Lung (tissue), 13 donors: ENCODE data around the gene NT5DC2. TPM values are rescaled to one million over a fixed set of nuclear protein-coding genes. Genes with fewer than 3 reads are reported as not detected.

Experiments
- ATAC-seq: fragments of 200-7000 bp; cut with Tn5 transposase; one replicate; pipeline ENCODE4 v1.9.1; 2020; ENCODE audit warnings: moderate number of reproducible peaks; ENCODE audit not compliant: insufficient read depth, low FRiP score
- DNase-seq, 3 donors: peaks; one replicate each; pipeline ENCODE4 v3.0.0-alpha.2; 2013 to 2017
- H3K27ac ChIP-seq, 2 donors: one replicate each; pipeline ENCODE4 v1.5.1; 2013; ENCODE audit warnings: mild to moderate bottlenecking in 2 of 2, moderate library complexity in 2 of 2, control low read depth in 1 of 2, inconsistent platforms in 1 of 2, low read depth in 1 of 2, low read length in 1 of 2
- H3K27me3 ChIP-seq, 3 donors: one replicate each; pipeline ENCODE4 v1.5.1; 2013; ENCODE audit warnings: low read length in 2 of 3; ENCODE audit not compliant: control insufficient read depth in 3 of 3, insufficient read depth in 3 of 3
- H3K36me3 ChIP-seq, 4 donors: one replicate each; pipeline ENCODE4 v1.5.1; 2013; ENCODE audit warnings: low read length in 4 of 4, mild to moderate bottlenecking in 1 of 4, moderate library complexity in 1 of 4; ENCODE audit not compliant: control insufficient read depth in 4 of 4, insufficient read depth in 4 of 4
- H3K4me1 ChIP-seq, 5 donors: one replicate each; pipeline ENCODE4 v1.5.1; 2013; ENCODE audit warnings: low read length in 5 of 5, mild to moderate bottlenecking in 2 of 5, moderate library complexity in 1 of 5; ENCODE audit not compliant: control insufficient read depth in 5 of 5, insufficient read depth in 5 of 5
- H3K4me3 ChIP-seq: one replicate; pipeline ENCODE4 v1.5.1; 2013; ENCODE audit warnings: mild to moderate bottlenecking, control low read depth, moderate library complexity
- H3K9ac ChIP-seq, 2 donors: one replicate each; pipeline ENCODE4 v1.5.1; 2013; ENCODE audit warnings: low read length in 2 of 2, control low read depth in 1 of 2; ENCODE audit not compliant: insufficient read depth in 1 of 2
- H3K9me3 ChIP-seq, 4 donors: one replicate each; pipeline ENCODE4 v1.5.1; 2013; ENCODE audit warnings: low read length in 3 of 4, mild to moderate bottlenecking in 1 of 4, moderate library complexity in 1 of 4; ENCODE audit not compliant: control insufficient read depth in 4 of 4, insufficient read depth in 3 of 4
- CTCF ChIP-seq: IDR thresholded peaks from 2 replicates; pipeline ENCODE4 v1.5.1; 2012; ENCODE audit warnings: mild to moderate bottlenecking; ENCODE audit errors: control extremely low read depth, extremely low read depth
- WGBS, 2 donors: extraction: QIAGEN DNeasy Blood & Tissue Kit; methylation state at CpG; one replicate each; pipeline ENCODE4 v1.1.7; 2013; 5-methylcytosine and 5-hydroxymethylcytosine counted together
- polyA plus RNA-seq, 2 donors: library from polyadenylated mRNA; stranded (reverse); fragments of 200-250 nt; gene quantifications; one replicate each; pipeline ENCODE4 v1.2.1, GENCODE V29; 2013
- small RNA-seq: library from RNA; depleted of rRNA; stranded (forward); fragments of <200 nt; gene quantifications from one replicate; pipeline ENCODE3, GENCODE V24; 2014; ENCODE audit warnings: low replicate concordance
- total RNA-seq, 2 donors: library from RNA; depleted of rRNA in 1 of 2; stranded (reverse); fragments of >200 nt in 1 of 2; gene quantifications; one replicate each; pipeline ENCODE4 v1.2.1, GENCODE V29; 2014 to 2021
- donor health status: control.
- donor health status: control.
- donor health status: Bipolar disorder and iron deficiency.
- donor health status: healthy.
- donor health status: DM: yes; HTN: yes; CAD: no.

Gene NT5DC2
- total and polyA plus RNA-seq, 4 donors, result 32.7 to 85.6 (median 51.2) TPM

GRCh38 chr3:52479037-52479876, 54.4 kb downstream of the NT5DC2 start:
- no peak for DNase-seq
- ATAC-seq, result no peak
- Histone ChIP-seq H3K9ac (no peak overlapping the region), H3K36me3 (peaks cover 27 to 79% (median 61%) of the 10 kb centered on the region in 4 donors), H3K4me3 (no peak overlapping the region), H3K4me1 (peaks cover 0 to 11% (median 5%) of the 10 kb centered on the region in 5 donors), H3K9me3 (no peaks in the 10 kb centered on the region), H3K27ac (no peak overlapping the region), H3K27me3 (no peaks in the 10 kb centered on the region)
- TF ChIP-seq CTCF, result no peak
- WGBS, 2 donors, result 97% methylated on average over 7 of the region's 7 CpGs

- H3K27me3 ChIP-seq, result no peaks in the 10 kb centered on the region
- no peak overlapping the region for H3K27ac ChIP-seq
- peaks cover 32 to 84% (median 71%) of the 10 kb centered on the region in 4 donors for H3K36me3 ChIP-seq
- ATAC-seq (no peak), DNase-seq (no peak)
- TF ChIP-seq CTCF, result no peak
- H3K4me1 ChIP-seq, result peaks cover 0 to 1% (median 0%) of the 10 kb centered on the region in 5 donors
- H3K9me3 ChIP-seq, result no peaks in the 10 kb centered on the region
- H3K9ac ChIP-seq, result no peak overlapping the region
- no peak overlapping the region for H3K4me3 ChIP-seq
- WGBS, 2 donors, result 77 to 91% methylated on average over 6 of the region's 6 CpGs
Measured at GRCh38 chr3:52477796-52478095, 55.9 kb downstream of the NT5DC2 start.

GRCh38 chr3:52477076-52477795, 56.4 kb downstream of the NT5DC2 start:
- Histone ChIP-seq H3K4me3 (no peak overlapping the region), H3K4me1 (peaks cover 0 to 1% (median 0%) of the 10 kb centered on the region in 5 donors), H3K27ac (no peak overlapping the region), H3K9ac (no peak overlapping the region), H3K27me3 (no peaks in the 10 kb centered on the region), H3K36me3 (peaks cover 32 to 88% (median 72%) of the 10 kb centered on the region in 4 donors), H3K9me3 (no peaks in the 10 kb centered on the region)
- WGBS, 2 donors, result 97 to 98% methylated on average over 16 of the region's 16 CpGs
- ATAC-seq (no peak), DNase-seq (no peak)
- no peak for TF ChIP-seq CTCF

Small RNAs within 50 kb of the gene (small RNA-seq; reads per million reads assigned to genes)
- gene RNU6-856P (not detected), gene RNU6ATAC16P (not detected)

Other genes with a start within 250 kb of the NT5DC2 start
- 10 to 100 TPM in 1 of 2 donors, 1 to 10 TPM in 1; 8.7 to 22.3 TPM for gene GLYCTK, start 246.0 kb downstream of the NT5DC2 start, total RNA-seq
- gene GLYCTK, start 246.0 kb downstream of the NT5DC2 start, polyA plus RNA-seq, result 10 to 100 TPM; 12.4 to 14.0 TPM
- 10 to 100 TPM; 14.5 to 21.5 TPM for gene DNAH1, start 217.5 kb downstream of the NT5DC2 start, total RNA-seq
- gene DNAH1, start 217.5 kb downstream of the NT5DC2 start, polyA plus RNA-seq, result 1 to 10 TPM; 6.1 to 8.3 TPM
- gene BAP1, start 123.8 kb downstream of the NT5DC2 start, total RNA-seq, result 10 to 100 TPM; 39.9 to 76.4 TPM
- 10 to 100 TPM; 57.0 to 57.4 TPM for gene BAP1, start 123.8 kb downstream of the NT5DC2 start, polyA plus RNA-seq
- 1 to 10 TPM; 6.5 to 7.1 TPM for gene PHF7, start 123.2 kb downstream of the NT5DC2 start, total RNA-seq
- gene PHF7, start 123.2 kb downstream of the NT5DC2 start, polyA plus RNA-seq, result 1 to 10 TPM; 3.9 to 5.4 TPM
- gene SEMA3G, start 88.8 kb downstream of the NT5DC2 start, total RNA-seq, result 10 to 100 TPM; 10.6 to 30.8 TPM
- gene SEMA3G, start 88.8 kb downstream of the NT5DC2 start, polyA plus RNA-seq, result 10 to 100 TPM in 1 of 2 donors, 1 to 10 TPM in 1; 5.1 to 19.1 TPM
- gene TNNC1, start 79.8 kb downstream of the NT5DC2 start, total RNA-seq, result 10 to 100 TPM; 31.3 to 35.6 TPM
- 100 to 1,000 TPM in 1 of 2 donors, 10 to 100 TPM in 1; 17.3 to 250 TPM for gene TNNC1, start 79.8 kb downstream of the NT5DC2 start, polyA plus RNA-seq
- 100 to 1,000 TPM in 1 of 2 donors, 10 to 100 TPM in 1; 80.0 to 127 TPM for gene NISCH, start 78.3 kb downstream of the NT5DC2 start, total RNA-seq
- gene NISCH, start 78.3 kb downstream of the NT5DC2 start, polyA plus RNA-seq, result 10 to 100 TPM; 37.8 to 47.3 TPM
- 100 to 1,000 TPM in 1 of 2 donors, 10 to 100 TPM in 1; 53.1 to 205 TPM for gene STAB1, start 38.5 kb downstream of the NT5DC2 start, total RNA-seq
- 100 to 1,000 TPM; 182 to 220 TPM for gene STAB1, start 38.5 kb downstream of the NT5DC2 start, polyA plus RNA-seq
- 10 to 100 TPM in 1 of 2 donors, 1 to 10 TPM in 1; 3.1 to 32.0 TPM for gene UQCC5, start 2.7 kb upstream of the NT5DC2 start, total RNA-seq
- 100 to 1,000 TPM in 1 of 2 donors, 10 to 100 TPM in 1; 19.7 to 104 TPM for gene UQCC5, start 2.7 kb upstream of the NT5DC2 start, polyA plus RNA-seq
- 10 to 100 TPM; 63.8 to 92.8 TPM for gene PBRM1, start 152.1 kb upstream of the NT5DC2 start, total RNA-seq
- 10 to 100 TPM in 1 of 2 donors, 1 to 10 TPM in 1; 9.8 to 17.6 TPM for gene PBRM1, start 152.1 kb upstream of the NT5DC2 start, polyA plus RNA-seq
- gene GNL3, start 152.2 kb upstream of the NT5DC2 start, total RNA-seq, result 10 to 100 TPM; 57.5 to 84.6 TPM
- gene GNL3, start 152.2 kb upstream of the NT5DC2 start, polyA plus RNA-seq, result 10 to 100 TPM; 71.3 to 73.4 TPM
- 10 to 100 TPM; 54.1 to 85.5 TPM for gene GLT8D1, start 171.9 kb upstream of the NT5DC2 start, total RNA-seq
- 10 to 100 TPM; 35.4 to 42.5 TPM for gene GLT8D1, start 171.9 kb upstream of the NT5DC2 start, polyA plus RNA-seq
- gene SPCS1, start 172.2 kb upstream of the NT5DC2 start, total RNA-seq, result 10 to 100 TPM; 63.3 to 94.1 TPM
- 100 to 1,000 TPM in 1 of 2 donors, 10 to 100 TPM in 1; 97.4 to 139 TPM for gene SPCS1, start 172.2 kb upstream of the NT5DC2 start, polyA plus RNA-seq
- gene NEK4, start 237.1 kb upstream of the NT5DC2 start, total RNA-seq, result 10 to 100 TPM; 29.4 to 39.9 TPM
- 1 to 10 TPM; 5.8 to 8.7 TPM for gene NEK4, start 237.1 kb upstream of the NT5DC2 start, polyA plus RNA-seq
- under 1 TPM; 0.11 to 0.34 TPM for gene ITIH1, start 243.7 kb upstream of the NT5DC2 start, total RNA-seq
- gene ITIH1, start 243.7 kb upstream of the NT5DC2 start, polyA plus RNA-seq, result under 1 TPM; 0.35 to 0.50 TPM